Bronchial epithelial cell (primary cell): ENCODE measurements around the gene CARHSP1. TPM values are rescaled to one million over a fixed set of nuclear protein-coding genes. Genes with fewer than 3 reads are reported as not detected.

ENCODE experiments used
- DNase-seq: peaks from one replicate; pipeline ENCODE4 v3.0.0-alpha.2; 2010; ENCODE audit warnings: low read depth
- FAIRE-seq: peaks from 2 replicates; lab custom pipeline; 2011; peaks lifted over from hg19 to GRCh38; lab: Jason Lieb, UNC
- H3K27me3 ChIP-seq: 2 replicates; pipeline ENCODE4 v1.5.1; 2011; ENCODE audit warnings: low read length; ENCODE audit not compliant: control insufficient read depth, insufficient read depth
- H3K36me3 ChIP-seq: 2 replicates; pipeline ENCODE4 v1.5.1; 2011; ENCODE audit warnings: low read length; ENCODE audit not compliant: control insufficient read depth, insufficient read depth
- H3K4me3 ChIP-seq: 2 replicates; pipeline ENCODE4 v1.5.1; 2011; ENCODE audit warnings: mild to moderate bottlenecking, low read depth, low read length, control low read depth
- CTCF ChIP-seq: IDR thresholded peaks from 2 replicates; pipeline ENCODE4 v1.5.1; 2011; ENCODE audit warnings: mild to moderate bottlenecking, moderate library complexity, low read length, control low read depth, inconsistent platforms; ENCODE audit not compliant: insufficient read depth, severe bottlenecking
- total RNA-seq: library from RNA; depleted of rRNA; stranded (reverse); fragments of >200 nt; gene quantifications from 2 replicates; pipeline ENCODE4 v1.2.1, GENCODE V29; 2014

The CARHSP1 gene
- total RNA-seq, 1 donor from 2014 or later: 63.7 TPM

GRCh38 chr16:8850279-8850885 lies 18.4 kb downstream of the CARHSP1 start:
- TF ChIP-seq CTCF: no peak
- H3K27me3 ChIP-seq: no peaks in the 10 kb centered on the region
- DNase-seq (peak; percentile 90), FAIRE-seq (no peak)
- H3K4me3 ChIP-seq: no peak overlapping the region
- peaks cover 11% of the 10 kb centered on the region for H3K36me3 ChIP-seq

- TF ChIP-seq CTCF: no peak
- FAIRE-seq: no peak
- Histone ChIP-seq H3K36me3 (peaks cover 8% of the 10 kb centered on the region), H3K27me3 (no peaks in the 10 kb centered on the region), H3K4me3 (no peak overlapping the region)
- DNase-seq: no peak
Observed at GRCh38 chr16:8849411-8850011, 19.3 kb downstream of the CARHSP1 start.

- DNase-seq (peak; percentile 67), FAIRE-seq (no peak)
- TF ChIP-seq CTCF: no peak
- Histone ChIP-seq H3K27me3 (no peaks in the 10 kb centered on the region), H3K4me3 (no peak overlapping the region), H3K36me3 (peaks cover 8% of the 10 kb centered on the region)
Observed at GRCh38 chr16:8848939-8849391, 19.8 kb downstream of the CARHSP1 start.

- Histone ChIP-seq H3K4me3 (no peak overlapping the region), H3K36me3 (peaks cover 8% of the 10 kb centered on the region), H3K27me3 (no peaks in the 10 kb centered on the region)
- FAIRE-seq (no peak), DNase-seq (no peak)
- no peak for TF ChIP-seq CTCF
Observed at GRCh38 chr16:8848231-8848938, 20.4 kb downstream of the CARHSP1 start.

GRCh38 chr16:8847623-8848022 lies 21.2 kb downstream of the CARHSP1 start:
- no peak for TF ChIP-seq CTCF
- no peak for FAIRE-seq
- peaks cover 8% of the 10 kb centered on the region for H3K36me3 ChIP-seq
- H3K4me3 ChIP-seq: no peak overlapping the region
- DNase-seq: no peak
- H3K27me3 ChIP-seq: no peaks in the 10 kb centered on the region
